Parathyroid adenoma (tissue), 2 donors: ENCODE data around the gene RSU1.

Experiments
- H2AFZ ChIP-seq: fragments of 300-600 bp; sonication (generic); one replicate; pipeline ENCODE4 v1.7.0; 2017; ENCODE audit warnings: antibody characterized with exemption, mild to moderate bottlenecking
- H3K27ac ChIP-seq: fragments of 300-600 bp; sonication (generic); one replicate; pipeline ENCODE4 v1.7.0; 2017
- H3K27me3 ChIP-seq: fragments of 300-600 bp; sonication (generic); one replicate; pipeline ENCODE4 v1.7.0; 2017; ENCODE audit warnings: low read length; ENCODE audit not compliant: control insufficient read depth, insufficient read depth
- H3K36me3 ChIP-seq: fragments of 300-600 bp; sonication (generic); one replicate; pipeline ENCODE4 v1.7.0; 2017; ENCODE audit warnings: low read length; ENCODE audit not compliant: control insufficient read depth, insufficient read depth
- H3K4me1 ChIP-seq: fragments of 300-600 bp; sonication (generic); one replicate; pipeline ENCODE4 v1.7.0; 2017; ENCODE audit warnings: control low read depth
- H3K4me2 ChIP-seq: fragments of 300-600 bp; sonication (generic); one replicate; pipeline ENCODE4 v1.7.0; 2017; ENCODE audit warnings: low read length
- H3K4me3 ChIP-seq: fragments of 300-600 bp; sonication (generic); one replicate; pipeline ENCODE4 v1.7.0; 2017; ENCODE audit warnings: low read depth, low read length
- H3K79me2 ChIP-seq: fragments of 300-600 bp; sonication (generic); one replicate; pipeline ENCODE4 v1.7.0; 2017; ENCODE audit warnings: control low read depth
- H3K9ac ChIP-seq: fragments of 300-600 bp; sonication (generic); one replicate; pipeline ENCODE4 v1.7.0; 2017; ENCODE audit warnings: mild to moderate bottlenecking
- H3K9me3 ChIP-seq: fragments of 300-600 bp; sonication (generic); one replicate; pipeline ENCODE4 v1.7.0; 2017; ENCODE audit warnings: low read length; ENCODE audit not compliant: control insufficient read depth
- TF ChIP-seq, protein P1 (sequence below): fragments of 300-600 bp; sonication (generic); IDR thresholded peaks from one replicate; pipeline ENCODE4 v1.7.0; 2017; ENCODE audit warnings: antibody characterized with exemption, mild to moderate bottlenecking
- donor health status: primary hyperparathyroidism.

Gene RSU1

DNA sequence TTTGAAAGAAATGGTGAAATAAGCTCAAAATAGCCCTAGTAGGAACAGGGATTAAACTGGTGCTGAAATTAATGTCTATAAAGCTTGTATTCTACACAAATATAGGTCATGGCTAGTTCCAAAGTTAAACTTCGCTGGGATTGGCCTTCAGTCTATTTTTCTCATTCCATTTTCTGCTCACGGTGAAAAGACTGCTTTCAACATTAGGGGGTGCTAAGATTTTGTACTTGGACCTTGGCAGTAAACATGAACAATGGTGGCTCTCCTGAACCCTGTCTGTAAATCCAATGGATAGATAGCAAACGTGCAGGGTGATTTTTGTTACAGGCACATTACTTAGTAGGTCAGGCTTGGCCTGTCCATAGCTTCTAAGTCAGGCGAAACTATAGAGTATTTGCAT, 36.0 kb upstream of the RSU1 start:
- Histone ChIP-seq H3K27me3 (no peaks in the 10 kb centered on the region), H3K27ac (no peak overlapping the region), H3K9me3 (no peaks in the 10 kb centered on the region), H3K4me1 (peaks cover 4% of the 10 kb centered on the region), H3K4me3 (no peak overlapping the region), H3K9ac (no peak overlapping the region), H3K79me2 (no peaks in the 10 kb centered on the region), H2AFZ (peak overlapping the region; percentile 54), H3K36me3 (no peaks in the 10 kb centered on the region), H3K4me2 (no peak overlapping the region)
- TF ChIP-seq, protein P1, sequence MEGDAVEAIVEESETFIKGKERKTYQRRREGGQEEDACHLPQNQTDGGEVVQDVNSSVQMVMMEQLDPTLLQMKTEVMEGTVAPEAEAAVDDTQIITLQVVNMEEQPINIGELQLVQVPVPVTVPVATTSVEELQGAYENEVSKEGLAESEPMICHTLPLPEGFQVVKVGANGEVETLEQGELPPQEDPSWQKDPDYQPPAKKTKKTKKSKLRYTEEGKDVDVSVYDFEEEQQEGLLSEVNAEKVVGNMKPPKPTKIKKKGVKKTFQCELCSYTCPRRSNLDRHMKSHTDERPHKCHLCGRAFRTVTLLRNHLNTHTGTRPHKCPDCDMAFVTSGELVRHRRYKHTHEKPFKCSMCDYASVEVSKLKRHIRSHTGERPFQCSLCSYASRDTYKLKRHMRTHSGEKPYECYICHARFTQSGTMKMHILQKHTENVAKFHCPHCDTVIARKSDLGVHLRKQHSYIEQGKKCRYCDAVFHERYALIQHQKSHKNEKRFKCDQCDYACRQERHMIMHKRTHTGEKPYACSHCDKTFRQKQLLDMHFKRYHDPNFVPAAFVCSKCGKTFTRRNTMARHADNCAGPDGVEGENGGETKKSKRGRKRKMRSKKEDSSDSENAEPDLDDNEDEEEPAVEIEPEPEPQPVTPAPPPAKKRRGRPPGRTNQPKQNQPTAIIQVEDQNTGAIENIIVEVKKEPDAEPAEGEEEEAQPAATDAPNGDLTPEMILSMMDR = no peak

DNA sequence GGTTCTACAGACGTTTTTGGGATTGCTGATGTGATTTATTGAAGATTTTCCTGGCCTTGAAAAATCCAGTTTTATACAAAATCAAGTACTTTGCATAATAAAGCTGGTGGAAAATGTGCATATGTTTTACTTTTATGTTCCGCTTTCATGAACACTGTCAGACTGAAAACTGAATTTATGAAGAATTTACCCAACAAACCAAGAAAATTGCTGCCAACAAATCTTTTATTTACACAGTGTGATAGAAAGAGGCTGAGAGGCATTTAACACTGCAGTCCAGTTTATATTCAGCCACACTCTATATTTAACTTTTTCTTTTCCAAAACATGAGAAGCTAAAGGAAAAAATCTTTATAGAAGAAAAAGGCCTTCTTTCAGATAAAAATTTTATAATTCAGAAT, 35.4 kb upstream of the RSU1 start:
- no peaks in the 10 kb centered on the region for H3K79me2 ChIP-seq
- peak overlapping the region; percentile 54 for H2AFZ ChIP-seq
- no peaks in the 10 kb centered on the region for H3K27me3 ChIP-seq
- H3K4me2 ChIP-seq = no peak overlapping the region
- TF ChIP-seq, protein P1 = no peak
- no peaks in the 10 kb centered on the region for H3K36me3 ChIP-seq
- H3K9me3 ChIP-seq = no peaks in the 10 kb centered on the region
- H3K4me3 ChIP-seq = no peak overlapping the region
- H3K27ac ChIP-seq = no peak overlapping the region
- H3K9ac ChIP-seq = no peak overlapping the region
- H3K4me1 ChIP-seq = peaks cover 4% of the 10 kb centered on the region

DNA sequence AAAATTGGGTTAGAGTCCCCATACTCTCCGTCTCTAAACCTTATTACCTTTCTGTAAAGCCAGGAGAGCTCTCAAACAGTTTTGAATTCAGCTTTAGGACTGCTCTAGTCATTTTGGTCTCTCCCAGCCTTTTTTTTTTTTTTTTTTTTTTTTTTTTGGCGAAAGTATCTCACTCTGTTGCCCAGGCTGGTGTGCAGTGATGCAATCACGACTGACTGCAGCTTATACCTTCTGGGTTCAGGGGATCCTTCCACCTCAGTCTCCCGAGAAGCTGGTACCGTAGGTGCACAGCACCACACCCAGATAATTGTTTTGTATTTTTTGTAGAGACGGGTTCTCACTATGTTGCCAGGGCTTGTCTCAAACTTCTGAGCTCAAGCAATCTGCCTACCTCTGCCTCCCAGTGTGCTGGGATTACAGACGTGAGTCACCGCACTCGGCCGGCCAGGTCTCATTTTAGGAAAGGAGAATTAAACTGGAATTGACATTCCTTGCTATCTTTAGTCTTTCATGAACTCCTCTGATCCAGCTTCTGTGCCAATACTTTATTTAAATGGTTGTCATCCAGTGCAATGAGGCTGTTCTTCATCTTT, 31.4 kb upstream of the RSU1 start:
- H3K27ac ChIP-seq = no peak overlapping the region
- no peaks in the 10 kb centered on the region for H3K27me3 ChIP-seq
- H3K36me3 ChIP-seq = no peaks in the 10 kb centered on the region

DNA sequence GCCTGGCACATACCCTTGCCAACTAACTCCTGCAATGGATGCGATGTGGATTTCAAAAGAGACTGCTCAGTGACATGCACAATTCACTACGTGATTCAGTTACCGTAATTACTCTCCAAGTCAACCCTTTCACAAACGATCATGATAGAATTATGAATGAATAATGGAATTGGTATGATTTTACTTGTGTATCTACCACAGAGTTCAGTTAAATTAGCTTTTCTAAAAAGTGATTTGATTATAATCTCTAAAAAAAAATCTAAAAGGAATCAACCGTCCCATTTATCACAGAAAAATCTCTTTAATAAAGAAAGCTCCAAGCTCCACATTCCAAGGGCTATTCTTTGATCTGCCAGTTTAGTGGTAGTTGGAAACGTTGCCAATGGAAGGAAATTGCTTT, 30.4 kb upstream of the RSU1 start:
- no peaks in the 10 kb centered on the region for H3K36me3 ChIP-seq
- H3K79me2 ChIP-seq = no peaks in the 10 kb centered on the region
- H3K4me1 ChIP-seq = peaks cover 15% of the 10 kb centered on the region
- no peak overlapping the region for H2AFZ ChIP-seq
- no peak overlapping the region for H3K9ac ChIP-seq
- H3K27ac ChIP-seq = no peak overlapping the region
- TF ChIP-seq, protein P1 = no peak
- H3K4me3 ChIP-seq = no peak overlapping the region
- H3K9me3 ChIP-seq = no peaks in the 10 kb centered on the region
- no peak overlapping the region for H3K4me2 ChIP-seq
- H3K27me3 ChIP-seq = no peaks in the 10 kb centered on the region

More for the DNA sequence above, 31.4 kb upstream of the RSU1 start:
- TF ChIP-seq, protein P1 = no peak
- Histone ChIP-seq H3K9ac (no peak overlapping the region), H3K4me2 (no peak overlapping the region), H3K4me1 (peaks cover 15% of the 10 kb centered on the region), H3K9me3 (no peaks in the 10 kb centered on the region), H3K4me3 (no peak overlapping the region), H3K79me2 (no peaks in the 10 kb centered on the region), H2AFZ (no peak overlapping the region)

DNA sequence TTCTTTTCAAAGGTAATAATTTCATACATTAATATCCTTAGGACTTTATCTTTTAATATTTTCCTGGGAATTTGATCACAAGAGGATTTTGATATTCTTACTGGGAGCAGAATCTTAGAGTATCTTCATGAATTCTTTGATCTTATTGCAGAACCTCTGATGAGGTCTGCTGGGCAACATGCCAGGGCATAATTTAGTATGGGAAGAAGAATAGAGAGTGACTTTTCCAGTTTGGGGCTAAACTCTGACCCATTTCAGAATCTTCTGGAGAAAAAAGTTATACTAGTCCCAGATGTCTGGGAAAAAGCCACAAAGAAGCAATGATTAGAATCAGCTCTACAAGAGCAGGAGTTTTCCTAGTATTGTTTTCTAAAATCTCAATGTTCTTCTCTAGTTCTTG, 28.0 kb upstream of the RSU1 start:
- H3K27me3 ChIP-seq = no peaks in the 10 kb centered on the region
- H3K27ac ChIP-seq = peak overlapping the region; percentile 46
- no peak overlapping the region for H2AFZ ChIP-seq
- no peaks in the 10 kb centered on the region for H3K36me3 ChIP-seq
- TF ChIP-seq, protein P1 = no peak
- no peak overlapping the region for H3K4me2 ChIP-seq
- H3K9ac ChIP-seq = no peak overlapping the region
- H3K9me3 ChIP-seq = no peaks in the 10 kb centered on the region
- H3K4me3 ChIP-seq = no peak overlapping the region
- no peaks in the 10 kb centered on the region for H3K79me2 ChIP-seq
- peaks cover 15% of the 10 kb centered on the region for H3K4me1 ChIP-seq
